GM12874 (cell line): Measurements from ENCODE around the gene DYNC2I2.

Experiments
- TF ChIP-seq, protein P1 (sequence below): IDR thresholded peaks from 2 replicates; pipeline ENCODE4 v1.5.1; 2011; ENCODE audit warnings: low read depth, mild to moderate bottlenecking, control low read depth, low read length, moderate library complexity; ENCODE audit not compliant: insufficient read depth

DYNC2I2 gene

GRCh38 chr9:128626181-128626580 lies 30.5 kb downstream of the DYNC2I2 start:
- TF ChIP-seq, protein P1, sequence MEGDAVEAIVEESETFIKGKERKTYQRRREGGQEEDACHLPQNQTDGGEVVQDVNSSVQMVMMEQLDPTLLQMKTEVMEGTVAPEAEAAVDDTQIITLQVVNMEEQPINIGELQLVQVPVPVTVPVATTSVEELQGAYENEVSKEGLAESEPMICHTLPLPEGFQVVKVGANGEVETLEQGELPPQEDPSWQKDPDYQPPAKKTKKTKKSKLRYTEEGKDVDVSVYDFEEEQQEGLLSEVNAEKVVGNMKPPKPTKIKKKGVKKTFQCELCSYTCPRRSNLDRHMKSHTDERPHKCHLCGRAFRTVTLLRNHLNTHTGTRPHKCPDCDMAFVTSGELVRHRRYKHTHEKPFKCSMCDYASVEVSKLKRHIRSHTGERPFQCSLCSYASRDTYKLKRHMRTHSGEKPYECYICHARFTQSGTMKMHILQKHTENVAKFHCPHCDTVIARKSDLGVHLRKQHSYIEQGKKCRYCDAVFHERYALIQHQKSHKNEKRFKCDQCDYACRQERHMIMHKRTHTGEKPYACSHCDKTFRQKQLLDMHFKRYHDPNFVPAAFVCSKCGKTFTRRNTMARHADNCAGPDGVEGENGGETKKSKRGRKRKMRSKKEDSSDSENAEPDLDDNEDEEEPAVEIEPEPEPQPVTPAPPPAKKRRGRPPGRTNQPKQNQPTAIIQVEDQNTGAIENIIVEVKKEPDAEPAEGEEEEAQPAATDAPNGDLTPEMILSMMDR, result no peak

GRCh38 chr9:128625391-128626146 lies 31.1 kb downstream of the DYNC2I2 start:
- TF ChIP-seq, protein P1, result no peak

DNA sequence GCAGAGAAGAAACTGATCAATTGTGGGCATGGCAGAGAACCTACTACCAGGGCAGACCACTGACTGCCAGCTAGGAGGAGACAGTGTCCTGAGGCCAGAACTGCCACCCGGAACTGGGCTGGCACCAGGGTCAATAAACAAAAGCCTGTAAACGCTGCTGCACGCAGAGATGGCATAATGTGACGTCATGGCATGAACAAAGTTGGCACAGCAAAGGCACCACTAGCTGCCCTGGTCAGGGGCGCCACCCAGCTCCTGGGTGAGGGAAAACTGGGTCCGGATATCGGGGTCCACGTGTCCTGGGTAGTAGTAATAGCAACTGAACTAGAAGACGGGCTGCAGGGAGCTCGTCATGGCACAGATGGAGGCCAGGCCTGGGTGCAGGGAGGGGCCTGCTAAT lies 32.1 kb downstream of the DYNC2I2 start:
- TF ChIP-seq, protein P1, result no peak

- TF ChIP-seq, protein P1, result no peak
Observed at GRCh38 chr9:128621730-128622455, 34.8 kb downstream of the DYNC2I2 start.

DNA sequence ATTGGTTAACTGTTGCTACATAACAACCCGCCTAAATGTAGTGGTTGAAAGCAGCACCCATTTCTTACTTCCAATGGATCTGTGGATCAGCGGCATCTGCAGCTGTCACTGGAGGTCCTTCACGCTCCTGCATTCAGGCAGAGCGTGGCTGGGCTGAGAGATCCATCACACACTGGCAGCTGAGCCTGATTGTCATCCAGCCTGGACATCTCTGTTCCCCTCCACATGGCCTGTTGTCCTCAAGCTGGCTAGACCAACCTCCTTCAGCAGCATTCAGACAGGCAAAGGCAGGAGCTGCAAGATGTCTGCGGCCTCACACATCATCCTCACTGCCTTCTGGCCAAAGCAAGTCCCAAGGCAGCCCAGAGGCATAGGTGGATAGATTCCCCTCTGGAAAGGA lies 36.9 kb downstream of the DYNC2I2 start:
- TF ChIP-seq, protein P1, result no peak

- TF ChIP-seq, protein P1, result no peak
Observed at GRCh38 chr9:128619127-128619526, 37.5 kb downstream of the DYNC2I2 start.

DNA sequence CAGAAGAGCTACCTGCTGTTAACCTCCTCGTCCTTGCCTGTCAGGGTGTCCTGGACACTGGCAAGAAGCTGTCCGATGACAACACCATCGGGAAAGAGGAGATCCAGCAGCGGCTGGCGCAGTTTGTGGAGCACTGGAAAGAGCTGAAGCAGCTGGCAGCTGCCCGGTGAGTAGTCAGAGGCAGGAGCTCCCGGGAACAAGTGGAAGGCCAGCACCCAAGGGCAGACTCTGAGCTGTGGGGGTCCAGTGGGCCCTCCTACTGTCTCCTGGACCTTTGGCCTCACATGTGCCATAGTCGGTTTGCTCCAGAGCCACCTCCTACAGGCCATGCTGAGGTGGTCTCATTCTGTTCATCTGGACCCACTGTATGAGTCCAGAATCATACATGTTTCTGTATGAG lies 38.7 kb downstream of the DYNC2I2 start:
- TF ChIP-seq, protein P1, result no peak
